ENCODE data around the gene TTC7B.

- TF ChIP-seq EZH2 (IDR thresholded peaks at IDR 0.05; ENCODE audit: borderline replicate concordance, insufficient read depth, low read length, poor library complexity, severe bottlenecking) (no peak), EP300 (conservative IDR thresholded peaks at IDR 0.05; ENCODE audit: poor library complexity, severe bottlenecking) (no peak), CTCF (IDR thresholded peaks at IDR 0.05; ENCODE audit: poor library complexity, severe bottlenecking) (no peak), POLR2AphosphoS5 (IDR thresholded peaks at IDR 0.05) (no peak), REST (IDR thresholded peaks at IDR 0.05; ENCODE audit: borderline replicate concordance) (no peak), SMC3 (conservative IDR thresholded peaks at IDR 0.05; ENCODE audit: poor library complexity) (no peak), RAD21 (conservative IDR thresholded peaks at IDR 0.05) (no peak), TAF1 (IDR thresholded peaks at IDR 0.05; ENCODE audit: low read depth) (no peak), MXI1 (conservative IDR thresholded peaks at IDR 0.05; ENCODE audit: poor library complexity, severe bottlenecking) (no peak)
These were observed 150.8 kb downstream of the TTC7B start for GRCh38 chr14:90665321-90666000.
